ENCODE data around the gene GMDS. TPM values are rescaled to one million over a fixed set of nuclear protein-coding genes. Genes with fewer than 3 reads are reported as not detected.

GMDS gene
- total and polyA plus RNA-seq, 2 experiments from 2014 or later: 30.1 to 36.5 TPM

DNA sequence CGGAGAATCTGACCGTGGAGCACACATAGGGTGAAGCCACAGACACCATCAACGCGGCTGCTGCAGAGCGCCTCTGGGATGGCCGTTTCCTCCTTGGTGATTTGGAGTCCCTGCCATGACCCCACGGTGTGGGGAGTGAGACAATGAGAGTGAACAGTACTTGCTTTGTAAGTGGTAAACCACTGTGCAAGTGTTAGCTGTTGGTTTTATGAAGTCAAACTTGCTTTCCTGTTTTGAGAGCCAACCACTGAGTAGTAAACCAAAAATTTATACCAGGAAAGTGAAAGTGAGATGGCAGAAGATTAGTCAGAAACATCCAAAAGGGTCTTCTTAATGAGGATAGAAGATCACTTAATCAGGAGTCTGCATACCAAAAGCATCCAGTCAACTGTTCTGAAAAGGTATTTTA is 475.0 kb downstream of the GMDS start:
- Mint-ChIP-seq H3K4me1 (peaks cover 3% of the 10 kb centered on the region; the same call in 1 of the 3 replicates), H3K27me3 (ENCODE audit: insufficient read depth, low read depth, poor library complexity) (no peaks in the 10 kb centered on the region), H3K27ac (no peak overlapping the region), H3K4me3 (no peak overlapping the region), H3K36me3 (ENCODE audit: low read depth) (no peaks in the 10 kb centered on the region), H3K9me3 (no peaks in the 10 kb centered on the region)
- Histone ChIP-seq H2AFZ (no peak overlapping the region), H3K4me2 (no peak overlapping the region), H3K9me2 (ENCODE audit: insufficient read depth) (no peaks in the 10 kb centered on the region), H3K4me3 (no peak overlapping the region), H3K27me3 (ENCODE audit: insufficient read depth) (no peaks in the 10 kb centered on the region), H3K79me2 (replicated peaks; ENCODE audit: insufficient read depth) (no peaks in the 10 kb centered on the region), H3K36me3 (ENCODE audit: insufficient read depth) (no peaks in the 10 kb centered on the region), H3K4me1 (ENCODE audit: insufficient read depth) (peaks cover 4% of the 10 kb centered on the region; the same call in 1 of the 2 replicates), H4K20me1 (replicated peaks; ENCODE audit: insufficient read depth) (no peaks in the 10 kb centered on the region), H3K27ac (ENCODE audit: low read depth) (no peak overlapping the region), H3F3A (replicated peaks; ENCODE audit: low read depth) (no peaks in the 10 kb centered on the region)
- DNase-seq (ENCODE audit: low spot score): no peak
- TF ChIP-seq, protein P1, sequence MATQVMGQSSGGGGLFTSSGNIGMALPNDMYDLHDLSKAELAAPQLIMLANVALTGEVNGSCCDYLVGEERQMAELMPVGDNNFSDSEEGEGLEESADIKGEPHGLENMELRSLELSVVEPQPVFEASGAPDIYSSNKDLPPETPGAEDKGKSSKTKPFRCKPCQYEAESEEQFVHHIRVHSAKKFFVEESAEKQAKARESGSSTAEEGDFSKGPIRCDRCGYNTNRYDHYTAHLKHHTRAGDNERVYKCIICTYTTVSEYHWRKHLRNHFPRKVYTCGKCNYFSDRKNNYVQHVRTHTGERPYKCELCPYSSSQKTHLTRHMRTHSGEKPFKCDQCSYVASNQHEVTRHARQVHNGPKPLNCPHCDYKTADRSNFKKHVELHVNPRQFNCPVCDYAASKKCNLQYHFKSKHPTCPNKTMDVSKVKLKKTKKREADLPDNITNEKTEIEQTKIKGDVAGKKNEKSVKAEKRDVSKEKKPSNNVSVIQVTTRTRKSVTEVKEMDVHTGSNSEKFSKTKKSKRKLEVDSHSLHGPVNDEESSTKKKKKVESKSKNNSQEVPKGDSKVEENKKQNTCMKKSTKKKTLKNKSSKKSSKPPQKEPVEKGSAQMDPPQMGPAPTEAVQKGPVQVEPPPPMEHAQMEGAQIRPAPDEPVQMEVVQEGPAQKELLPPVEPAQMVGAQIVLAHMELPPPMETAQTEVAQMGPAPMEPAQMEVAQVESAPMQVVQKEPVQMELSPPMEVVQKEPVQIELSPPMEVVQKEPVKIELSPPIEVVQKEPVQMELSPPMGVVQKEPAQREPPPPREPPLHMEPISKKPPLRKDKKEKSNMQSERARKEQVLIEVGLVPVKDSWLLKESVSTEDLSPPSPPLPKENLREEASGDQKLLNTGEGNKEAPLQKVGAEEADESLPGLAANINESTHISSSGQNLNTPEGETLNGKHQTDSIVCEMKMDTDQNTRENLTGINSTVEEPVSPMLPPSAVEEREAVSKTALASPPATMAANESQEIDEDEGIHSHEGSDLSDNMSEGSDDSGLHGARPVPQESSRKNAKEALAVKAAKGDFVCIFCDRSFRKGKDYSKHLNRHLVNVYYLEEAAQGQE (IDR thresholded peaks at IDR 0.05; ENCODE audit: unreplicated experiment): no peak
- TF ChIP-seq CREB1 (CRISPR knock-in tag; IDR thresholded peaks at IDR 0.05; ENCODE audit: low read depth): no peak
- no peak for TF ChIP-seq JUNB (IDR thresholded peaks at IDR 0.05; ENCODE audit: unreplicated experiment)
- no peak for TF ChIP-seq NANOG (IDR thresholded peaks at IDR 0.05; ENCODE audit: borderline replicate concordance)
- TF ChIP-seq, protein P2, sequence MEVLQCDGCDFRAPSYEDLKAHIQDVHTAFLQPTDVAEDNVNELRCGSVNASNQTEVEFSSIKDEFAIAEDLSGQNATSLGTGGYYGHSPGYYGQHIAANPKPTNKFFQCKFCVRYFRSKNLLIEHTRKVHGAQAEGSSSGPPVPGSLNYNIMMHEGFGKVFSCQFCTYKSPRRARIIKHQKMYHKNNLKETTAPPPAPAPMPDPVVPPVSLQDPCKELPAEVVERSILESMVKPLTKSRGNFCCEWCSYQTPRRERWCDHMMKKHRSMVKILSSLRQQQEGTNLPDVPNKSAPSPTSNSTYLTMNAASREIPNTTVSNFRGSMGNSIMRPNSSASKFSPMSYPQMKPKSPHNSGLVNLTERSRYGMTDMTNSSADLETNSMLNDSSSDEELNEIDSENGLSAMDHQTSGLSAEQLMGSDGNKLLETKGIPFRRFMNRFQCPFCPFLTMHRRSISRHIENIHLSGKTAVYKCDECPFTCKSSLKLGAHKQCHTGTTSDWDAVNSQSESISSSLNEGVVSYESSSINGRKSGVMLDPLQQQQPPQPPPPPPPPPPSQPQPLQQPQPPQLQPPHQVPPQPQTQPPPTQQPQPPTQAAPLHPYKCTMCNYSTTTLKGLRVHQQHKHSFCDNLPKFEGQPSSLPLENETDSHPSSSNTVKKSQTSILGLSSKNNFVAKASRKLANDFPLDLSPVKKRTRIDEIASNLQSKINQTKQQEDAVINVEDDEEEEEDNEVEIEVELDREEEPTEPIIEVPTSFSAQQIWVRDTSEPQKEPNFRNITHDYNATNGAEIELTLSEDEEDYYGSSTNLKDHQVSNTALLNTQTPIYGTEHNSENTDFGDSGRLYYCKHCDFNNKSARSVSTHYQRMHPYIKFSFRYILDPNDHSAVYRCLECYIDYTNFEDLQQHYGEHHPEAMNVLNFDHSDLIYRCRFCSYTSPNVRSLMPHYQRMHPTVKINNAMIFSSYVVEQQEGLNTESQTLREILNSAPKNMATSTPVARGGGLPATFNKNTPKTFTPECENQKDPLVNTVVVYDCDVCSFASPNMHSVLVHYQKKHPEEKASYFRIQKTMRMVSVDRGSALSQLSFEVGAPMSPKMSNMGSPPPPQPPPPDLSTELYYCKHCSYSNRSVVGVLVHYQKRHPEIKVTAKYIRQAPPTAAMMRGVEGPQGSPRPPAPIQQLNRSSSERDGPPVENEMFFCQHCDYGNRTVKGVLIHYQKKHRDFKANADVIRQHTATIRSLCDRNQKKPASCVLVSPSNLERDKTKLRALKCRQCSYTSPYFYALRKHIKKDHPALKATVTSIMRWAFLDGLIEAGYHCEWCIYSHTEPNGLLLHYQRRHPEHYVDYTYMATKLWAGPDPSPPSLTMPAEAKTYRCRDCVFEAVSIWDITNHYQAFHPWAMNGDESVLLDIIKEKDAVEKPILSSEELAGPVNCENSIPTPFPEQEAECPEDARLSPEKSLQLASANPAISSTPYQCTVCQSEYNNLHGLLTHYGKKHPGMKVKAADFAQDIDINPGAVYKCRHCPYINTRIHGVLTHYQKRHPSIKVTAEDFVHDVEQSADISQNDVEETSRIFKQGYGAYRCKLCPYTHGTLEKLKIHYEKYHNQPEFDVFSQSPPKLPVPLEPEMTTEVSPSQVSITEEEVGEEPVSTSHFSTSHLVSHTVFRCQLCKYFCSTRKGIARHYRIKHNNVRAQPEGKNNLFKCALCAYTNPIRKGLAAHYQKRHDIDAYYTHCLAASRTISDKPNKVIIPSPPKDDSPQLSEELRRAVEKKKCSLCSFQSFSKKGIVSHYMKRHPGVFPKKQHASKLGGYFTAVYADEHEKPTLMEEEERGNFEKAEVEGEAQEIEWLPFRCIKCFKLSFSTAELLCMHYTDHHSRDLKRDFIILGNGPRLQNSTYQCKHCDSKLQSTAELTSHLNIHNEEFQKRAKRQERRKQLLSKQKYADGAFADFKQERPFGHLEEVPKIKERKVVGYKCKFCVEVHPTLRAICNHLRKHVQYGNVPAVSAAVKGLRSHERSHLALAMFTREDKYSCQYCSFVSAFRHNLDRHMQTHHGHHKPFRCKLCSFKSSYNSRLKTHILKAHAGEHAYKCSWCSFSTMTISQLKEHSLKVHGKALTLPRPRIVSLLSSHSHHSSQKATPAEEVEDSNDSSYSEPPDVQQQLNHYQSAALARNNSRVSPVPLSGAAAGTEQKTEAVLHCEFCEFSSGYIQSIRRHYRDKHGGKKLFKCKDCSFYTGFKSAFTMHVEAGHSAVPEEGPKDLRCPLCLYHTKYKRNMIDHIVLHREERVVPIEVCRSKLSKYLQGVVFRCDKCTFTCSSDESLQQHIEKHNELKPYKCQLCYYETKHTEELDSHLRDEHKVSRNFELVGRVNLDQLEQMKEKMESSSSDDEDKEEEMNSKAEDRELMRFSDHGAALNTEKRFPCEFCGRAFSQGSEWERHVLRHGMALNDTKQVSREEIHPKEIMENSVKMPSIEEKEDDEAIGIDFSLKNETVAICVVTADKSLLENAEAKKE (CRISPR knock-in tag; IDR thresholded peaks at IDR 0.05): no peak
- no peak for TF ChIP-seq ZNF331 (CRISPR knock-in tag; IDR thresholded peaks at IDR 0.05; ENCODE audit: low read depth)
- TF ChIP-seq, protein P3, sequence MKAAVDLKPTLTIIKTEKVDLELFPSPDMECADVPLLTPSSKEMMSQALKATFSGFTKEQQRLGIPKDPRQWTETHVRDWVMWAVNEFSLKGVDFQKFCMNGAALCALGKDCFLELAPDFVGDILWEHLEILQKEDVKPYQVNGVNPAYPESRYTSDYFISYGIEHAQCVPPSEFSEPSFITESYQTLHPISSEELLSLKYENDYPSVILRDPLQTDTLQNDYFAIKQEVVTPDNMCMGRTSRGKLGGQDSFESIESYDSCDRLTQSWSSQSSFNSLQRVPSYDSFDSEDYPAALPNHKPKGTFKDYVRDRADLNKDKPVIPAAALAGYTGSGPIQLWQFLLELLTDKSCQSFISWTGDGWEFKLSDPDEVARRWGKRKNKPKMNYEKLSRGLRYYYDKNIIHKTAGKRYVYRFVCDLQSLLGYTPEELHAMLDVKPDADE (IDR thresholded peaks at IDR 0.05): no peak
- TF ChIP-seq EZH2phosphoT487 (IDR thresholded peaks at IDR 0.05; ENCODE audit: unreplicated experiment): no peak
- TF ChIP-seq STAT1 (IDR thresholded peaks at IDR 0.05; ENCODE audit: unreplicated experiment): no peak
- TF ChIP-seq POLR2AphosphoS5 (IDR thresholded peaks at IDR 0.05; ENCODE audit: low read depth): no peak
- no peak for ATAC-seq
